ENCODE data around the gene DCANP1. TPM values are rescaled to one million over a fixed set of nuclear protein-coding genes. Genes with fewer than 3 reads are reported as not detected.

The DCANP1 gene
- total RNA-seq, 1 donor from 2014 or later: not detected

GRCh38 chr5:135477613-135478066 lies 30.5 kb upstream of the DCANP1 start:
- Histone ChIP-seq H3K4me1 (no peaks in the 10 kb centered on the region), H3K36me3 (no peaks in the 10 kb centered on the region), H3K27me3 (peaks cover 13% of the 10 kb centered on the region), H3K4me3 (no peak overlapping the region), H3K9me3 (no peaks in the 10 kb centered on the region), H3K27ac (no peak overlapping the region)
- TF ChIP-seq CTCF (IDR thresholded peaks at IDR 0.05): no peak
- intact Hi-C loops (cut with DNase I): no loop called here
- no peak for ATAC-seq
- no peak for DNase-seq

GRCh38 chr5:135476615-135477581 lies 29.8 kb upstream of the DCANP1 start:
- H3K27me3 ChIP-seq: peaks cover 13% of the 10 kb centered on the region
- no peaks in the 10 kb centered on the region for H3K9me3 ChIP-seq
- ATAC-seq (no peak), DNase-seq (no peak)
- no peaks in the 10 kb centered on the region for H3K36me3 ChIP-seq
- H3K4me3 ChIP-seq: no peak overlapping the region
- intact Hi-C loops (cut with DNase I): no loop called here
- no peaks in the 10 kb centered on the region for H3K4me1 ChIP-seq
- no peak overlapping the region for H3K27ac ChIP-seq
- TF ChIP-seq CTCF (IDR thresholded peaks at IDR 0.05): no peak

- no peaks in the 10 kb centered on the region for H3K36me3 ChIP-seq
- TF ChIP-seq CTCF (IDR thresholded peaks at IDR 0.05): no peak
- no peaks in the 10 kb centered on the region for H3K4me1 ChIP-seq
- peaks cover 13% of the 10 kb centered on the region for H3K27me3 ChIP-seq
- ATAC-seq (no peak), DNase-seq (no peak)
- H3K27ac ChIP-seq: no peak overlapping the region
- H3K4me3 ChIP-seq: no peak overlapping the region
- H3K9me3 ChIP-seq: no peaks in the 10 kb centered on the region
- intact Hi-C loops (cut with DNase I): no loop called here
These were observed 27.0 kb upstream of the DCANP1 start for GRCh38 chr5:135473956-135474670.

- H3K4me3 ChIP-seq: no peak overlapping the region
- no peak for TF ChIP-seq CTCF (IDR thresholded peaks at IDR 0.05)
- no peaks in the 10 kb centered on the region for H3K36me3 ChIP-seq
- DNase-seq: no peak
- H3K27me3 ChIP-seq: peaks cover 13% of the 10 kb centered on the region
- no peaks in the 10 kb centered on the region for H3K4me1 ChIP-seq
- no peak overlapping the region for H3K27ac ChIP-seq
- no peaks in the 10 kb centered on the region for H3K9me3 ChIP-seq
- intact Hi-C loops (cut with DNase I): no loop called here
- no peak for ATAC-seq
These were observed 25.0 kb upstream of the DCANP1 start for GRCh38 chr5:135472141-135472540.

GRCh38 chr5:135471726-135472125 lies 24.6 kb upstream of the DCANP1 start:
- Histone ChIP-seq H3K36me3 (no peaks in the 10 kb centered on the region), H3K27ac (no peak overlapping the region), H3K9me3 (no peaks in the 10 kb centered on the region), H3K27me3 (peaks cover 17% of the 10 kb centered on the region), H3K4me3 (no peak overlapping the region), H3K4me1 (peaks cover 1% of the 10 kb centered on the region)
- no peak for ATAC-seq
- peak; percentile 6 for DNase-seq
- TF ChIP-seq CTCF (IDR thresholded peaks at IDR 0.05): no peak
- intact Hi-C loops (cut with DNase I): no loop called here

Measured in upper lobe of right lung (tissue), 1 donor.